NCI-H2227 (cell line): Measurements from ENCODE around the gene MECP2.

Source experiments
- DNase-seq: peaks from one replicate; lab custom pipeline; 2025; ENCODE audit not compliant: unreplicated experiment; lab: John Stamatoyannopoulos, UW

The MECP2 gene

DNA sequence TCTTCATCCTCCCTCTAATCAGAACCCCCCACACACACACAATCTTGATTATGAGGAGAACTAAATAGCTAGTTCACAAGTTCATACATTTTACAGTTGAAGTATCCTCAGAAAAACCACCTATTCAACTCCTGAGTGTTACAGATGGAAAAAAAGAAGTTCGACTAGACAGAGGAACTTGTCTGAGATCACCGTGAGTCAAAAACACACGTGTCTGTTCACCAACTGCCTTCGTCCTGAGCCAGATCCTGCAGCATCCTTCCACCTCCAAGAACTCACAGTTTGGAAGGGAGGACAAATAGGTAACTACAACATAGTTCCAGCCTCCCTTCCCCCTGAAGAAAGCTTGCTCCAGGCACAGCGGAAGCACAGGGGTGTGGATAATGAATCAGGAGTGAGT lies 58.9 kb downstream of the MECP2 start:
- no peak for DNase-seq

DNA sequence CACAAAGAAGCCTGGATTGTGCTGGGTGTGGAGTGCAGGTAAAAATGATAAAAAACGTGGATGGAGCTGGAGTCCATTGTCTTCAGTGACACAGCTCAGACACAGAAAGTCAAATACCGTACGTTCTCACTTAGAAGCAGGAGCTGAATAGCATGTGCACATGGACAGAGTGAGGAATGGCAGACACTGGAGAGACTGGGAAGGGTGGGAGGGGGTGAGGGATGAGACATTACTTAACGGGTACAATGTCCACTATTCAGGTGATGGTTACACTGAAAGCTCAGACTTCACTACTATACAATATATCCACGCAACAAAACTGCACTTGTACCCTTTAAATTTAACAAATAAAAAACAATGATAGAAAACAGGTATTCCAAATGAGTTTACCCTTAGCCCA lies 59.8 kb downstream of the MECP2 start:
- no peak for DNase-seq

DNA sequence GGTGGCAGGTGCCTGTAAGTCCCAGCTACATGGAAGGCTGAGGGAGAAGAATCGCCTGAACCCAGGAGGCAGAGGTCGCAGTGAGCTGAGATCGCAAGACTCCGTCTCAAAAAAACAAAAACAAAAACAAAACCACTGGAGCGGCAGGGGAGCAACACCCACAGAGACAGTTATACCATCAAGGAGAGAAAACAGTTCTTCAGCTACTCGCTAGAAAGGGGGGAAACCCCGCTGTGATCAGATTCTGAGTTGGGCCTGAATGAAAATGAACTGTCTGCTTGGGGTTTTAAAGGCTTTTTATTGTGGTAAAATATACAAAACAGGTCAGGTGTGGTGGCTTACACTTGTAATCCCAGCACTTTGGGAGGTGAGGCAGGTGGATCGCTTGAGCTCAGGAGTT lies 61.0 kb downstream of the MECP2 start:
- DNase-seq = no peak

DNA sequence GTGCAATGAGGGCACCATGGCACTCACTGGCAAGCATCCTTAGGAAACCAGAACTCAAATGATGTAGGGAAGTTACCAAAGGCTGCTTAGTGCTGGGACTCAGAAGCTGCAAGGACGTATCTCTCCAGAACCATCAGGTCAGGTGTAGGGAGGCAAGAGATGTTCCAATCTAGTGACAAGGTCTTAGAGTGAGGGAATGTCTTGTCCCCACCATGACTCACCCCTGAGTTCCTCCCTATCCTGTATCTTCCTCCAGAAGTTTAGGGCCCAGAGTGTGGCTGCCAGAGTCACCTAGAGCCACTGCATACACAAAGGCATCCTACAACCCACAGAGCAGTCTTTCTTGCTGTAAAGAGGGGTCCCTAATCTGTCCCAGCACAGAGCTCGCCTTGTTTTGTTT lies 63.7 kb downstream of the MECP2 start:
- no peak for DNase-seq

DNA sequence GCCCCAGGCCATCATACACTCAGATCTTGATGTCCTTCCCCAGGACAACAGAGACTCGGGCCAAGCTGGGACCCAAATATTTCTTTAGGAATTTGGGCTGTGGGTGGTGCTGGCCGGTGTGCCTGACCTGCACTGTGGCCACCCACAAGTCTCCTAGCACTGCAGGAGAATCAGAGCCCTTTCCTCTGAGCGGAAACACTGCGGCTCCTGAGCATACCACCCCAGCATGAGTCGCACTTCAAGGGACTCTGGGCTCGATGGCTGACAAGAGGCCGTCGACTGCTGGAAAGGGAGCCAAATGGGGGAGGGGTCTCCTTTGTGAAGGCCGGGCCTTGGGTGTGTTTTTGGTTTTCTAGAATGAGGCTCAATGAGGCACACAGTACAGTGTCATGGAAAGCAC lies 64.9 kb downstream of the MECP2 start:
- DNase-seq = no peak

DNA sequence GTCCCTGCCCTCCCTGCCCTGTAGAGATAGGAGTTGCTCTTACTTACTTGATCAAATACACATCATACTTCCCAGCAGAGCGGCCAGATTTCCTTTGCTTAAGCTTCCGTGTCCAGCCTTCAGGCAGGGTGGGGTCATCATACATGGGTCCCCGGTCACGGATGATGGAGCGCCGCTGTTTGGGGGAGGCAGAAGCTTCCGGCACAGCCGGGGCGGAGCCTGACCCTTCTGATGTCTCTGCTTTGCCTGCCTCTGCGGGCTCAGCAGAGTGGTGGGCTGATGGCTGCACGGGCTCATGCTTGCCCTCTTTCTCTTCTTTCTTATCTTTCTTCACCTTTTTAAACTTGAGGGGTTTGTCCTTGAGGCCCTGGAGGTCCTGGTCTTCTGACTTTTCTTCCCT lies 65.4 kb downstream of the MECP2 start:
- no peak for DNase-seq

DNA sequence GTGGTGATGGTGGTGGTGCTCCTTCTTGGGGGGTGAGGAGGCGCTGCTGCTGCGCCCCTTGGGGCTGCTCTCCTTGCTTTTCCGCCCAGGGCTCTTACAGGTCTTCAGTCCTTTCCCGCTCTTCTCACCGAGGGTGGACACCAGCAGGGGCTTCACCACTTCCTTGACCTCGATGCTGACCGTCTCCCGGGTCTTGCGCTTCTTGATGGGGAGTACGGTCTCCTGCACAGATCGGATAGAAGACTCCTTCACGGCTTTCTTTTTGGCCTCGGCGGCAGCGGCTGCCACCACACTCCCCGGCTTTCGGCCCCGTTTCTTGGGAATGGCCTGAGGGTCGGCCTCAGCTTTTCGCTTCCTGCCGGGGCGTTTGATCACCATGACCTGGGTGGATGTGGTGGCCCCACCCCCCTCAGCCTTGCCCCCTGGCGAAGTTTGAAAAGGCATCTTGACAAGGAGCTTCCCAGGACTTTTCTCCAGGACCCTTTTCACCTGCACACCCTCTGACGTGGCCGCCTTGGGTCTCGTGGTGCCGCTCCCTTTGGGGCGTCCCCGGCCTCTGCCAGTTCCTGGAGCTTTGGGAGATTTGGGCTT lies 66.7 kb downstream of the MECP2 start:
- no peak for DNase-seq

DNA sequence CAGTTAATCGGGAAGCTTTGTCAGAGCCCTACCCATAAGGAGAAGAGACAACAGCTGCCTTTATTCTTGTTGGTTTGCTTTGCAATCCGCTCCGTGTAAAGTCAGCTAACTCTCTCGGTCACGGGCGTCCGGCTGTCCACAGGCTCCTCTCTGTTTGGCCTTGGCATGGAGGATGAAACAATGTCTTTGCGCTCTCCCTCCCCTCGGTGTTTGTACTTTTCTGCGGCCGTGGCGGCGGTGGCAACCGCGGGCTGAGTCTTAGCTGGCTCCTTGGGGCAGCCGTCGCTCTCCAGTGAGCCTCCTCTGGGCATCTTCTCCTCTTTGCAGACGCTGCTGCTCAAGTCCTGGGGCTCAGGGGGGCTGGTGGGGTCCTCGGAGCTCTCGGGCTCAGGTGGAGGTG lies 67.3 kb downstream of the MECP2 start:
- DNase-seq = no peak

DNA sequence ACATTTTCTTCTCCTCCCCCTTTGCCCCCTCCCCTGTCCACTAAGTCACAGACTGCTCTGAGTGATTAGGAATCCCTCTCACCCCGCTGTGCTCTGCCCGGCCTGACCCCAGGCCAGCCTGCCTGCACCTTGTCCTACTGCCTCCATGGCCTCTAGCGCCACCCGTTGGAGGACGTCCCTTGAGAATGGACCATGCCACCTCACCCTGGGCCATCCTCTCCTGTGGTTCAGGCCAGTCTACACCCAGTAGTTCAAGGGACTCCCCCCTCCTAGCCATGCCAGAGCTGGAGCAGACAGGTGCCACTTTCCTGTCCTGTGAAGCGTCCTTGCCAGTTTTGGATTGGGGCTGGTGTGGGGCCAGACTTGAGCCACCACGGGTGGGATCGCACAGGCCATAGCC lies 68.1 kb downstream of the MECP2 start:
- no peak for DNase-seq

DNA sequence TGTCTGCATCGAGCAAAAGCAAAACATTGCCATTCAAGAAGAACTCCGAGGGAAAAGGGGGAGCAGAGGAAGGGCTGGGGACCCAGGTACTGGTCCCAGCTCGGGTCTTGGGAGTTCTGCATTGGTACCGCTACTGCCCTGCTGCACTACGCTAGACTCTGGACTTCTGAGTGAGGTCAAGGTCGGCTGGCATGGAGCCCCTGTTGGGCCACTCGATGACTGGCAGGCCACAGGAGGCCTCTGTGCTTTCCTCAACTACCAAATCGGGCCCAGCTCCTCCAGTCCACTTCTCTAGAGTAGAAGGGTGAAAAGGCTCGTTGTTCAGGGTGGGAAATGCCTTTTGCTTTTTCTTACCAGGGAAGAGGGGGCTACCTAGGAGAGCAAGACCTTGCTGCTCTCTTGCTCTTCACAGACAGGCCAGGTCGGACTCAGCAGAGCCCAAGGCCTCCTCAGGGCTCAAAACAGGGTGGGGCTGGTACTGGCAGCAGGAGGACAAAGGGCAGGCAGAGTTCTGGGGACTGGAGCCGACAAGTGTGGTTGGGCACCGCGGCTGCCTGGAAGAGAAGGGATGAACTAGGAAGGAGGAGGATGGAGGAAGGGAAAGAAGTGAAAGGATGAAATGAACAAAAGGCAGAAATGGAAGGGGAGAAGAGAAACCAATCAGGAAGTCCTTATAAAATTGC lies 68.9 kb downstream of the MECP2 start:
- no peak for DNase-seq

DNA sequence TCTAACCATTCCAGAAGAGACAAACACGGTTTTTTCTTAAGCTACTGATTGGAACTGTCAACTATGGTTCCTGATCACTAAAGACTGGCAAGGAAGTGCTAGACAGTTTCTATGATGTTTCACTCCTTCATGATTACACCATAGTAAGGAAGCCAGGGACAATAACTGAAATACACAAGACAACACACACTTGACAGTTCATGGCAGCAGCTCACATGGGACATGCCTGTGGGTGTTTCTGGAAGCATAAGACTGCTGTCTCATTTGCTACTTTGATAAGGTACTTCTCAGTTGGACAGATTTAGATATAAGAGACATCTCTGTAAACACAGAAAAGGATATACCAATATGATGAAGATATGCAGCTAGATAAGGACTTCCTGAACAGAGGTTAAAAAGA lies 69.5 kb downstream of the MECP2 start:
- DNase-seq = no peak

DNA sequence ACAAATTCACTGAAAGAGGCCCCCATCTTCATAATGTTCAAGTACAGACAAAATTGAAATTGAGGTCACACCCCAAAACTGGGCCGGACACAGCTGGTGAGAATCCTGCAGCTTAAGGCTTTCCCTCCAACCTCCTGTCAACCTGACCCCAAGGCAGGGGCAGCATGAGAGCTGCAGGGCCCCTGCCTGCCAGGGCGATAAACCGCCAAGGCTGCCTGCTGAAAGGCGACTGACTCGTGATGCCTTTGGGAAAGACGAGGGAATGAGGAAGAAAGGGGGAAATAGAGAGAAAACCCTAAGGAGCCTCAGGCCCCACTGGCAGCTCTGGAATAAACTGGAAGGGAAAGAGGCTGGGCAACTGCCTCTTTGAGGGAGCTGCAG lies 70.5 kb downstream of the MECP2 start:
- DNase-seq = no peak

DNA sequence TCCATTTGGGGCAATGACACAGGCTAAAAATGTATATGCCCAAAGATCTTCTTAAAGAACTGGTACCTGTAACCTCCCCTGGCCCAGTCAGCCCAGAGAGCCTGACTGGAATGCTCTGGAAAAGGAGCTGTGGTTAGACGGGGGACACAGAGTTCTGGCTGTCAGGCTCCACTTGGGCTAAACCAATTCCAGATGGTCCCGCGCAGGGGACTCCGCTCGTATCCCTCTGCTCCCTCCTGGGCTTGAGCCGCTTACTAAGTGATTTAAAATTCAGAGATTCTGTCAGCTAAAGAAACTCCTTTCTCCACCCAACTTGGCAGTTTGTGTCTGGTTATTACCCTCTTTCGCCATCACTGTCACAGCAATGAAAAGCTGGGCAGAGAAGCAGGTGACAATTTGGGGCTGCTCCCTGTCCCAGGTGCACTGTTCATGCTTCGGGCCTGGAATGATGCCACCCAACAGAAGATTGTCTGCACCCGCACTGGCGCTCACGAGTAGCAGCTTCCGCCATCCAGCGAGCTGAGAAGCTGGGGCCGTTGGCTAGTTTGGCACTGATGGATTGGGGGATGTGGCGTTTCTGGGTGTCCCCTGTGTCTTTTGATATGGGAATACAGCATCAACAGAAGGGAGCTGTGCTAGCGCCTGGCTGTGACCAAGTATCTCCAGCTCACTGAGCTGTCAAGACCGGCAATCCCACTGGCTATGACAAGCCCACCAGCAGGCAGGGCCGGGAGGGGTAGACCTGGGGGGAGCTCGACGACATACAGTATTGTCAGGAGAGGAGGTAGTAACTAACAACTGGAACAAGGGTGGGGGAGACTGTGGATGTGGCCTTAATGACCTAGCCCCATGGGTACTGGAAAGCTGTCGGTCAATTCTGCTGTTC lies 71.1 kb downstream of the MECP2 start:
- DNase-seq = no peak

DNA sequence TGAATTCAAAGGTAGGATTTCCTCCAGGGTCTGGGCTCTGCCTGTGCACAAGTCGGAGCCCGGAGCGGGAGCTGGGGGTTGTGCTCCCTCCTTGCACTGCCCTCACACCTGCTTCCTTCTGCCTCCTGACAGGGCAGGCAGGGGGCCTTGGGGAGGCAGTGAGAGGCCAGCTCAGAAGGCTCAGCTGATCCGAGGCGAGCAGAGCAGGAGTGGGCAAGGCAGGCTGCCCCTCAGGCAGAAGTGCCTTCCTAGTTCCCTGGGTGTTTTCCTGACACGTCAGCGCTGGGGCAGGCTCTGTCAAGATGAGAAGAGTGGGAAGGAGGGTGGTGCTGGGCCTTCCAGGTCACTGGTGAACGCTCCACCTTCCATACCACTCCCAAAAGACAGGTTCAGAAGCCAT lies 72.3 kb downstream of the MECP2 start:
- peak; percentile 19 for DNase-seq

DNA sequence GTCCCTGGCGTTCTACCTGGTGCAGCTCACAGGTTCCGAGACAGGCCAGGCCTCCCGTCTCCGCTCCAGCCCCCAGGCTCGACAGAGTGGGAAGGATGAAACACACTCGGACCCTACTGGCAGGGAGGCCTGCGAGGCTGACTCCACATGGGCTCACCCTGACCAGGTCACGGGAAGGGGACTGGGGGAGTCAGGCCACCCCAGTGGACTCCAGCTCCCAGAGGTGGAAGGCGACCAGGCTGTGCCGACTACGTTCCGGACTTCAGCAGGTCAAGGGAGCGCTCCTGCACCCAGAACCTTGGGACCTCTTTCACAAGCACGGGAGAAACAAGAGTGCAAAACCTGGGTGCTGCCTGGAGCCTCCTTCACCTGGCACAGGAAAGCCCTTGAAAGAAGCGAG lies 73.2 kb downstream of the MECP2 start:
- DNase-seq = no peak

DNA sequence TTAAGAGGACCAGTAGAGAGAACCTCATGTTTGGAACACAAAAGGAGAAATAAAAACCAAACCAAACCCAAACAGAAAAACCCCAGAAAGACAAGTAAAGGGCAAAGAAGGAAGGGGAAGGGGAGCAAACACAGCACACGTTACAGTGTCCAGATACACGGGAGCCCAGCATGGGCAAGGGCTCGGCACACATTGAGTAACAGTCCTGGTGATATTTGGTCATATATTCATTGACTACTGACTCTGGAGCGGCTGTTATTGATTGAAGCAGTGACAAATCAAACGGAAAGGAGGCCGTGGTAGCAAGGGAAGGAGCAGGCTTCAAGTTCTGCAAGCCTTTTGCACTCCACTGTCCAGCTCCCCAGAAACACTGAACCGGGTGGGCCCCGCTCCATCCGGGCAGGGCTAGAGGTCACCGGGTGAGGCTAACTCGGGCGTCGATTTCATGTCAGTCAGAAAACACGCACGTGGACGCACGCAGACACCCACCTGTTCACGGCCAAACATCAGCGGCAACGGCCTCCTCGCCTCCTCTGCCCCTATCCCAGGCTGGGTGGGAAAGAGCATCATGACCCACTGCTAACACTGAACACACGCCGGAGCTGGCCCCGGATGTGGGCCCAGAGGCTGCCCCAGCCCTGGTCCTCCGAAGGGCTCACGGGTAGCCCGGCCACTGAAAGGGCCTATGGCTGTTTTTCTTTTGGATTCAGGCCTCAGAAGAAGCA lies 74.1 kb downstream of the MECP2 start:
- DNase-seq = no peak

DNA sequence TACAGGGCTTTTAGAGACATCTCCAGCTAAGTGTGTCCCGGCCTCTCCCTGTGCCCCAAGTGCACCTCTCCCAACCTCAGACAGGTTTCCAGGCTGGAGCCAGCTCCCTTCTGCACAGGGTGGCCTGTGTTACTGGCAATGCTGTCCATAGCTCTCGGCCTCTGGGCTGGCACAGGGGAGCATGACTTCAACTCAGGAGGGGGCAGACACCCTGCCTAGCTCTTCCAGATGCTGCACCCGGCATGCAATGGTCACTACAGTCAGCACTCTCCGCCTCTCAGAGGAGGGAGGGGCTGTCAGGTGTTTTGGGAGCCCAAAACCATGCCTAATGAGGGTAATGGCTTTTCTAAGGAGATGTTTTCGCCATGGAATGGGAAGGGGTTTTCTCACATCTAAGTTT lies 75.4 kb downstream of the MECP2 start:
- no peak for DNase-seq

DNA sequence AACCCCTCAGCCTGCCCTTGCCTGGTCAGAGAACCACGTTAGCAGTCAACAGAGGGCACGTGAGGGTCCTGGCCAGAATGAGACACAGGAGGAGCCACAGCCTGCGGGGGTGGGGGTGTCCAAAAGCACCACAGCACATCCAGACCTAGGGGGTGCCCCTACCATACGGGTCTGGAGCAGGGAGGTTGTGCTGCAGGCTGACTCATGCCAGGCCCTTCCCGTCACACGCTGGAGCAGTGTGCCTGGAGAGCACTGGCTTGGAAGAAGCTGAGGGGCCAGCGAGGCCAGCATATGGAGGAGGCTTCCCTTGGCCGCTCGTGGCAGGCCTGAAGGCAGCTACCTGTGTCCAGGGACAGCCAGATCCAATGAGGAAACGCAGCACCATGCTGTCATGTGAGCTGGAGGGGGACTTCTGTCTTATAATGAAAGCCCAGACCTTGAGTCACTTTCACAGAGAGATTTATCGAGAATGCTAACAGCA lies 76.3 kb downstream of the MECP2 start:
- no peak for DNase-seq

DNA sequence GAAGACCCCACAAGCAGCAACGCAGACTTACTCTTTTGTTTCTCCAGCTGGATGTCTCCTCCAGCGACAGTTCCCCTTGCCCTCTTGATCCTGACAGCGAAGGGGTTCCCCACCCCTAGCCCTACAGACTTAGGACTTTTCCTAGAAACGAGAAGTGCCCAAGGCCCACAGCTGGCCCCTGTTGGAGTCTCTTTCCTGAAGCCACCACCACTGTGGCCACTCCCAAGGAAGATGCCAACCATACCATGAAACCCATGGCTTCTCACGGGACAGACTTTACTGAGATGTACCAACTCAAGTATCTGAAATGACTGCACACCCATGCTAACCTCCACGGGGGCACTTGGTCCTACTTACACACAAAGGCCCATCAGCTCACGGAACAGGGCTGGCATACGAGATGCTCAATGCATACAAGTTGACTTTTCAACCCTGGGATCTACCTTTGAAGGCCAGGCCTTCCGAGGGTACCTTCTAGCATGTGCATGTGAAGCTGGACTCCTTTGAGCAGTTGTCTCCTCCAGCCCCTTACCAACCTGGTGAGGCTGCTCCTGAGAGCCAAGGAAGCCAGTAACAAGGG lies 76.9 kb downstream of the MECP2 start:
- DNase-seq = no peak

DNA sequence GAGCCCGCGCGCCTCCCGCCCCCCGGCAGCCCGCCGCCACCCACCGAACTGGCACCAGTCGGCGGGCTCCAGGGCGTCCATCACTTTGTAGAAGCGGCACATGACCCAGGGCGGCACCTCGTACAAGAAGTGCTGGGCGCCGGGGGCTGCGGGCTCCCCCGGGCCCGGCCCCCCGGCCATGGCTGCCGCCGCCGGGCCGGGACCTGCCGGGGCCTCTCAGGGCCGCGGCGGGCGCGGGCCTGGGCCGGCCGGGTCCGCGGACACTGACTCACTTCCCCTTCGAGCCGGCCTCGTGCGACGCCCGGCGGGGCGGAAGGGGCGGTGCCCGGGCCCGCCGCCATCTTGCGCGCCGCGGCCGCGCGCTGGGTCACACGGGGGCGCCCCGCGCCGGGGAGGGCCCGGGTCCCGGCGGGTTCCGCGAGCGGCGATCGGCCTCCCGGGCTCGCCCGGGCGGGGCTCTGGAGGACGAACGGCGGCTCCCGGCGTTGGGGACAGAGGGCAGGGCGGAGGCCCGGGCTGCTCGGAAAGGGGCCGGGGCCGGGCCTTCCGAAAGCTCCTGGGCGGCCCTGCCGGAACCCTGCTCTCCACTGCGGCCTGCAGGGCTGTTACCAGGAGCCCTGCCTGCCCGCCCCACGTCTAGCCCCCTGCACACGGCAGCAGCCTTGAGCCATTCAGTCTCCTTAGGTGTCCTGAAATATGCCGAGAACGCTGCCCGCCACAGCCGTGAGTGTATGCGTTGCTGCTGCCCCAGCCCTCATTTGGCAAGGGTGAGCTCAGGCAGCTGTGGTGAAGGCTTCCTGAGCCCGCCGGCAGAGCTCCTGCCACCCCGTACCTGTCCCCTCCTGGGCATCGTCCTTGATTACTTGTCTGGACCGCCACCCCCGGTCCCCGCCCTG lies 77.6 kb downstream of the MECP2 start, which contains the start of gene IRAK1:
TSS of gene IRAK1 (minus strand) at position 270 of the 896 bp plus-strand sequence. CDS start at position 180, 90 bp downstream.
- peak; percentile 64 for DNase-seq
